Astrocyte of the spinal cord (primary cell): ENCODE results near the gene BSN.
"Not testable (repeated sequence)": the region's sequence is repeated elsewhere in the genome, so short reads cannot be mapped to it uniquely, and the experiment has no call there.

Experiments
- DNase-seq: peaks from one replicate; pipeline ENCODE4 v3.0.0; 2011; ENCODE audit warnings: low read depth, low spot score
- H3K4me3 ChIP-seq: 2 replicates; pipeline ENCODE4 v1.5.1; 2011; ENCODE audit warnings: low read depth, mild to moderate bottlenecking, low read length, moderate library complexity
- CTCF ChIP-seq: IDR thresholded peaks from 2 replicates; pipeline ENCODE4 v1.5.1; 2012; ENCODE audit warnings: low read depth, mild to moderate bottlenecking, low read length, inconsistent platforms
- in situ Hi-C: cut with HindIII; loops from 2 replicates; pipeline ENCODE4 v1.10.0; 2017; ENCODE audit warnings: low sequenced_read_pairs

The BSN gene

GRCh38 chr3:49686769-49687423 lies 132.6 kb downstream of the BSN start:
- DNase-seq, in situ Hi-C loops: not testable (repeated sequence)
- H3K4me3 ChIP-seq, result peak overlapping the region; percentile 17

- H3K4me3 ChIP-seq, in situ Hi-C loops, DNase-seq: not testable (repeated sequence)
These were observed 133.1 kb downstream of the BSN start for GRCh38 chr3:49687424-49687795.

- H3K4me3 ChIP-seq, result peak overlapping the region; percentile 96
- in situ Hi-C loops, DNase-seq: not testable (repeated sequence)
These were observed 134.2 kb downstream of the BSN start for GRCh38 chr3:49688338-49689045.

- peak within 1 kb of the TSS; percentile 96 for H3K4me3 ChIP-seq
- in situ Hi-C loops, result no loop called here
- TF ChIP-seq CTCF, result peak; percentile 45
- DNase-seq, result peak; percentile 87
These were observed 135.0 kb downstream of the BSN start, which contains the start of the genes MST1 and RNF123 for GRCh38 chr3:49689046-49689907. TSS of gene MST1 (minus strand) at chr3:49689474. CDS start at chr3:49688691, 783 bp downstream. TSS of gene RNF123 (plus strand) at chr3:49689557. CDS start at chr3:49691166, 1,609 bp downstream.

- in situ Hi-C loops, DNase-seq: not testable (repeated sequence)
- peak overlapping the region; percentile 96 for H3K4me3 ChIP-seq
These were observed 135.8 kb downstream of the BSN start for GRCh38 chr3:49689908-49690624.

GRCh38 chr3:49690856-49691255 lies 136.6 kb downstream of the BSN start:
- H3K4me3 ChIP-seq, in situ Hi-C loops, DNase-seq: not testable (repeated sequence)

GRCh38 chr3:49691481-49691880 lies 137.2 kb downstream of the BSN start:
- H3K4me3 ChIP-seq, in situ Hi-C loops, DNase-seq: not testable (repeated sequence)

- in situ Hi-C loops, DNase-seq, H3K4me3 ChIP-seq: not testable (repeated sequence)
These were observed 140.3 kb downstream of the BSN start for GRCh38 chr3:49694409-49695070.

- DNase-seq, H3K4me3 ChIP-seq, in situ Hi-C loops: not testable (repeated sequence)
These were observed 141.2 kb downstream of the BSN start for GRCh38 chr3:49695350-49696015.
